MM.1S (cell line): Measurements from ENCODE around the gene DOCK4.
A peak's percentile ranks its signal among the peaks of the same experiment; 100 is the strongest.

Source experiments
- DNase-seq: peaks from one replicate; pipeline ENCODE4 v3.0.0-alpha.2; 2015
- H2AFZ ChIP-seq: fragments of 300-600 bp; sonication (generic); 2 replicates; pipeline ENCODE4 v1.6.0; 2016; ENCODE audit warnings: antibody characterized with exemption, low read length
- H3F3A ChIP-seq: fragments of 300-600 bp; sonication (generic); 2 replicates; pipeline ENCODE4 v1.6.1; 2016; ENCODE audit warnings: mild to moderate bottlenecking, antibody characterized with exemption, low read length, moderate library complexity, mixed read lengths; ENCODE audit not compliant: insufficient read depth
- H3K27ac ChIP-seq: fragments of 300-600 bp; sonication (generic); 2 replicates; pipeline ENCODE4 v1.5.1; 2016; ENCODE audit warnings: mild to moderate bottlenecking, low read length
- H3K27me3 ChIP-seq: fragments of 300-600 bp; sonication (generic); replicated peaks from 2 replicates; pipeline ENCODE4 v1.6.0; 2016; ENCODE audit warnings: low read length; ENCODE audit not compliant: insufficient read depth
- H3K36me3 ChIP-seq: fragments of 300-600 bp; sonication (generic); replicated peaks from 2 replicates; pipeline ENCODE4 v1.6.1; 2016; ENCODE audit warnings: mild to moderate bottlenecking, low read length, mixed read lengths; ENCODE audit not compliant: insufficient read depth
- H3K4me1 ChIP-seq: fragments of 300-600 bp; sonication (generic); 2 replicates; pipeline ENCODE4 v1.6.1; 2016; ENCODE audit warnings: low read length, mixed read lengths
- H3K4me2 ChIP-seq: fragments of 300-600 bp; sonication (generic); 2 replicates; pipeline ENCODE4 v1.6.0; 2016; ENCODE audit warnings: low read depth, low read length
- H3K4me3 ChIP-seq: fragments of 300-600 bp; sonication (generic); 2 replicates; pipeline ENCODE4 v1.5.1; 2016; ENCODE audit warnings: low read length, mixed read lengths
- H3K79me2 ChIP-seq: fragments of 300-600 bp; sonication (generic); 2 replicates; pipeline ENCODE4 v1.6.1; 2016; ENCODE audit warnings: mixed run types, low read length, mixed read lengths
- H3K9ac ChIP-seq: fragments of 300-600 bp; sonication (generic); 2 replicates; pipeline ENCODE4 v1.6.1; 2016; ENCODE audit warnings: low read length, mixed read lengths
- H3K9me2 ChIP-seq: fragments of 300-600 bp; sonication (generic); replicated peaks from 2 replicates; pipeline ENCODE4 v1.6.1; 2016; ENCODE audit warnings: mild to moderate bottlenecking, low read length, mixed read lengths; ENCODE audit not compliant: insufficient read depth
- H3K9me3 ChIP-seq: fragments of 300-600 bp; sonication (generic); replicated peaks from 2 replicates; pipeline ENCODE4 v1.6.1; 2016; ENCODE audit warnings: mild to moderate bottlenecking, low read length, mixed read lengths; ENCODE audit not compliant: insufficient read depth
- H4K20me1 ChIP-seq: fragments of 300-600 bp; sonication (generic); 2 replicates; pipeline ENCODE4 v1.6.1; 2016; ENCODE audit warnings: mild to moderate bottlenecking, low read length, moderate library complexity, mixed read lengths; ENCODE audit not compliant: insufficient read depth
- CTCF ChIP-seq: fragments of 300-600 bp; sonication (generic); IDR thresholded peaks from 2 replicates; pipeline ENCODE4 v1.5.1; 2016; ENCODE audit warnings: antibody characterized with exemption, low read length, mixed read lengths
- EZH2 ChIP-seq: fragments of 300-600 bp; sonication (generic); optimal IDR thresholded peaks from 2 replicates; pipeline ENCODE3; 2017; ENCODE audit warnings: low read depth, mild to moderate bottlenecking, antibody characterized with exemption, low read length, mixed read lengths
- EZH2phosphoT487 ChIP-seq: fragments of 300-600 bp; sonication (generic); IDR thresholded peaks from 2 replicates; pipeline ENCODE4 v1.6.1; 2018; ENCODE audit warnings: antibody characterized with exemption, low read length

Gene DOCK4

DNA sequence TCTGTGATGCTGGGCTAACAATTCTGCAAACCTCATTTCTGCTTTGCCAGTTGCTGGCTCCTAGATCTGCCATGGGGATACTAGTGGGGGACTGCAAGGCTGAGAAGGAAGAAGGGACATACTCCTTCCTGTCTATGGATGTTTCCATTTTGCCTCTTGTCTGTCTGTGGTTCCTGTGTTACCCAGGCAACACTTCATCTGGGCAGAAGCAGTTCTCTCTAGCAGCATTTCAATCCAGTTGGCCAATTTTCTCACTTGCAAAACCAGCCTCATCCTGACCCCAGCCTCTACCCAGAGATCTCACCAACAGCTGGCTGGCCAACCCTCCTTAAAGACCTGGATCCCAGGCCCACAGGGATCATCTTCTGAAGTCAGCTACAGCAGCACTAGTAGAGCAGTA lies 131.7 kb downstream of the DOCK4 start:
- no peak for DNase-seq
- Histone ChIP-seq H3K27ac (no peak overlapping the region), H3F3A (peaks cover 13% of the 10 kb centered on the region), H3K9ac (no peak overlapping the region), H2AFZ (no peak overlapping the region), H3K4me2 (no peak overlapping the region), H4K20me1 (no peaks in the 10 kb centered on the region), H3K4me3 (no peak overlapping the region), H3K9me2 (no peaks in the 10 kb centered on the region), H3K79me2 (peaks cover 81% of the 10 kb centered on the region), H3K36me3 (no peaks in the 10 kb centered on the region), H3K9me3 (no peaks in the 10 kb centered on the region; the same call in 1 of the 2 replicates), H3K27me3 (no peaks in the 10 kb centered on the region), H3K4me1 (peaks cover 27% of the 10 kb centered on the region)
- no peak for TF ChIP-seq EZH2phosphoT487
- TF ChIP-seq CTCF = no peak
- TF ChIP-seq EZH2 = no peak

DNA sequence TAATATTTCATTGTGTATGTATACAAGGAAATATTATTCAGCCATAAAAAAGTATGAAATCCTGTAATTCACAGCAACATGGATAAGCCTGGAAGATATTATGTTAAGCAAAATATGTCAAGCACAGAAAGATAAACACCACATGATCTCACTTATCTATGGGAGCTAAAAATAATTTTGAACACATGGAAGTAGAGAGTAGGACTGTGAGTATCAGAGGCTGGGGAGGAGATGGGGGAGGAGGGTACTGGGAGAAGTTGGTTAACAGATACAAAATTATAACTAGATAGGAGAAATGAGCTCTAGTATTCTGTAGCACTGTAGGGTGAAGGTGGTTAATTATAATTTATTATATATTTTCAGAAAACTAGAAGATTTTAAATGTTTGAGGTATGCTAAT lies 132.7 kb downstream of the DOCK4 start:
- peaks cover 81% of the 10 kb centered on the region for H3K79me2 ChIP-seq
- no peaks in the 10 kb centered on the region for H3K36me3 ChIP-seq
- peaks cover 9% of the 10 kb centered on the region for H3F3A ChIP-seq
- H3K4me3 ChIP-seq = no peak overlapping the region
- no peaks in the 10 kb centered on the region for H4K20me1 ChIP-seq
- H3K9me3 ChIP-seq = no peaks in the 10 kb centered on the region; the same call in 1 of the 2 replicates
- no peak overlapping the region for H3K27ac ChIP-seq
- TF ChIP-seq EZH2phosphoT487 (no peak), EZH2 (no peak)
- H3K4me2 ChIP-seq = no peak overlapping the region
- H3K27me3 ChIP-seq = no peaks in the 10 kb centered on the region
- H2AFZ ChIP-seq = no peak overlapping the region
- DNase-seq = no peak
- H3K9ac ChIP-seq = no peak overlapping the region
- H3K9me2 ChIP-seq = no peaks in the 10 kb centered on the region
- H3K4me1 ChIP-seq = peaks cover 22% of the 10 kb centered on the region

DNA sequence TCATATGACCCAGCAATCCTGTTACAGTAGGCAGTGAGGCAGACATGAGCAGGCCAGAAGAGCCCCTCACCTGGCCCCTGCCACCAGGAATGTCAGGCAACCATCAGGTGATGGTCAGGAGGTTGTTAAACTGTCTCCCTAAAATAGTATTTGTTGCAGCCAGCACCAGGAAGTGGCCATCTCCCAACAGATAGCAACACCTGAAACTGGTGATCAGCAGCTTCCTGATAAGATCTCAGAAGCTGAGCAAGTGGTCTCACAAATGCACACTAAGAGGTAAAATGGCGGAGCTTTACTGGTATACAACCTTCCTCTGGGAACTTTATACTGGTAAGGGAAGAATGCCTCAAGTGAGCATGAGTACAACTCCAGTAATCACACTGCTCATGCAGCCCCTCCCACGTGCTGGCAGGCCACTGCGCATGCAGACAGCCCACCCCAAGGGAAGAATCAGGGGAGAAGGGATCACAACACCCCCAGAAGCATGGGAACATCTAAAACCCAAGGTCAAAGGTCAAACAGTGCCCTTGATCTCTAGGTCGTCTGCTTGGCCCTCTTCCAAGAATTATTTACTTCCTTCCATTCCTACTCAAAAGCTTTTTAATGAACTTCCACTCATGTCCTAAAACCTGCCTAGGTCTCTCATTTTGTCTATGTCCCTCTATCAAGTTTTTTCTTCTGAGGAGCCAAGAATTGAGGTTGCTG lies 133.5 kb downstream of the DOCK4 start:
- Histone ChIP-seq H3K27me3 (no peaks in the 10 kb centered on the region), H3F3A (peaks cover 9% of the 10 kb centered on the region), H3K9me2 (no peaks in the 10 kb centered on the region), H3K9ac (peak overlapping the region; percentile 21; the same call in 1 of the 2 replicates), H2AFZ (peak overlapping the region; percentile 55), H3K4me1 (peaks cover 22% of the 10 kb centered on the region), H4K20me1 (no peaks in the 10 kb centered on the region), H3K4me3 (peak overlapping the region; percentile 10; the same call in 1 of the 2 replicates), H3K9me3 (no peaks in the 10 kb centered on the region; the same call in 1 of the 2 replicates), H3K79me2 (peaks cover 80% of the 10 kb centered on the region), H3K4me2 (peak overlapping the region; percentile 42), H3K36me3 (no peaks in the 10 kb centered on the region), H3K27ac (peak overlapping the region; percentile 79)
- TF ChIP-seq CTCF (no peak), EZH2 (no peak), EZH2phosphoT487 (no peak)
- DNase-seq = peak; percentile 78

- no peaks in the 10 kb centered on the region for H3K9me2 ChIP-seq
- DNase-seq = no peak
- no peaks in the 10 kb centered on the region; the same call in 1 of the 2 replicates for H3K9me3 ChIP-seq
- H4K20me1 ChIP-seq = no peaks in the 10 kb centered on the region
- no peaks in the 10 kb centered on the region for H3K27me3 ChIP-seq
- peak overlapping the region; percentile 79; the same call in 1 of the 2 replicates for H3K27ac ChIP-seq
- peaks cover 84% of the 10 kb centered on the region for H3K79me2 ChIP-seq
- H3F3A ChIP-seq = peaks cover 9% of the 10 kb centered on the region
- TF ChIP-seq EZH2phosphoT487 (no peak), EZH2 (no peak), CTCF (no peak)
- peak overlapping the region; percentile 21 for H3K9ac ChIP-seq
- H3K36me3 ChIP-seq = no peaks in the 10 kb centered on the region
- peak overlapping the region; percentile 42 for H3K4me2 ChIP-seq
- no peak overlapping the region for H2AFZ ChIP-seq
- H3K4me3 ChIP-seq = no peak overlapping the region
- peaks cover 22% of the 10 kb centered on the region for H3K4me1 ChIP-seq
Observed at GRCh38 chr7:112071856-112072255, 134.3 kb downstream of the DOCK4 start.
